Dermis blood vessel endothelial cell (primary cell): ENCODE measurements around the gene PNPLA3. TPM values are rescaled to one million over a fixed set of nuclear protein-coding genes. Genes with fewer than 3 reads are reported as not detected.
"Not testable (repeated sequence)": the region's sequence is repeated elsewhere in the genome, so short reads cannot be mapped to it uniquely, and the experiment has no call there.

Experiments
- DNase-seq: peaks from one replicate; pipeline ENCODE4 v3.0.0; 2010
- total RNA-seq: library from RNA; depleted of rRNA; stranded (reverse); fragments of >200 nt; gene quantifications from 2 replicates; pipeline ENCODE4 v1.2.3, GENCODE V29; 2014

The PNPLA3 gene
- total RNA-seq, 1 donor from 2014 or later: 1.0 TPM

- no peak for DNase-seq
Measured at GRCh38 chr22:43890901-43891331, 32.7 kb upstream of the PNPLA3 start.

GRCh38 chr22:43891360-43892182 lies 32.0 kb upstream of the PNPLA3 start, which contains the start of gene PNPLA5:
Gene PNPLA5, minus strand, starts transcription at chr22:43892013. Its CDS starts 133 bp downstream, at chr22:43891880.
- no peak for DNase-seq

- DNase-seq: no peak
Measured at GRCh38 chr22:43892183-43892894, 31.3 kb upstream of the PNPLA3 start.

GRCh38 chr22:43893266-43893665 lies 30.3 kb upstream of the PNPLA3 start:
- DNase-seq: no peak

GRCh38 chr22:43894122-43894521 lies 29.5 kb upstream of the PNPLA3 start:
- no peak for DNase-seq

GRCh38 chr22:43895986-43896645 lies 27.5 kb upstream of the PNPLA3 start:
- no peak for DNase-seq

- no peak for DNase-seq
Measured at GRCh38 chr22:43897751-43898261, 25.8 kb upstream of the PNPLA3 start.

GRCh38 chr22:43900206-43900605 lies 23.4 kb upstream of the PNPLA3 start:
- no peak for DNase-seq

GRCh38 chr22:43901976-43902643 lies 21.5 kb upstream of the PNPLA3 start:
- no peak for DNase-seq

GRCh38 chr22:43903033-43903432 lies 20.6 kb upstream of the PNPLA3 start:
- not testable (repeated sequence) for DNase-seq

- DNase-seq: not testable (repeated sequence)
Measured at GRCh38 chr22:43904412-43904811, 19.2 kb upstream of the PNPLA3 start.

- no peak for DNase-seq
Measured at GRCh38 chr22:43905681-43906080, 17.9 kb upstream of the PNPLA3 start.

GRCh38 chr22:43909708-43910107 lies 13.9 kb upstream of the PNPLA3 start:
- DNase-seq: no peak

- DNase-seq: no peak
Measured at GRCh38 chr22:43910178-43910695, 13.4 kb upstream of the PNPLA3 start.

GRCh38 chr22:43911351-43911750 lies 12.3 kb upstream of the PNPLA3 start:
- DNase-seq: no peak

- DNase-seq: no peak
Measured at GRCh38 chr22:43917521-43917920, 6.1 kb upstream of the PNPLA3 start.

GRCh38 chr22:43919106-43919973 lies 4.3 kb upstream of the PNPLA3 start:
- no peak for DNase-seq

- peak; percentile 20 for DNase-seq
Measured at GRCh38 chr22:43921370-43921769, 2.2 kb upstream of the PNPLA3 start.

- DNase-seq: no peak
Measured at GRCh38 chr22:43922123-43922522, 1.5 kb upstream of the PNPLA3 start.

- peak; percentile 15 for DNase-seq
Measured at GRCh38 chr22:43923191-43923590, 414 bp upstream of the PNPLA3 start.

- no peak for DNase-seq
Measured at GRCh38 chr22:43924877-43925276, 1.3 kb downstream of the PNPLA3 start.
